ENCODE measurements around the gene NUCB1.
"Not testable (repeated sequence)": the region's sequence is repeated elsewhere in the genome, so short reads cannot be mapped to it uniquely, and the experiment has no call there.

The NUCB1 gene

GRCh38 chr19:48896191-48896720 is 3.9 kb upstream of the NUCB1 start:
- no peaks in the 10 kb centered on the region for H3K27me3 ChIP-seq (ENCODE audit: insufficient read depth, poor library complexity, severe bottlenecking)
- H3K4me1 ChIP-seq (ENCODE audit: insufficient read depth, poor library complexity, severe bottlenecking): no peaks in the 10 kb centered on the region
- no peak overlapping the region for H3K27ac ChIP-seq (ENCODE audit: poor library complexity, severe bottlenecking)
- no peak overlapping the region for H3K4me3 ChIP-seq (ENCODE audit: severe bottlenecking)
- no peak for TF ChIP-seq CTCF (IDR thresholded peaks at IDR 0.05; ENCODE audit: poor library complexity, severe bottlenecking)
- peaks cover 5% of the 10 kb centered on the region for H3K36me3 ChIP-seq (ENCODE audit: low read depth)
- ATAC-seq (ENCODE audit: low read depth): 0 out of 3 replicates have a peak, but pooled peaks have one; percentile 22
- no peak for DNase-seq (ENCODE audit: low spot score)
- H3K9me3 ChIP-seq (ENCODE audit: severe bottlenecking): no peaks in the 10 kb centered on the region

- no peak for ATAC-seq (ENCODE audit: low read depth)
- Histone ChIP-seq H3K27ac (ENCODE audit: poor library complexity, severe bottlenecking) (no peak overlapping the region), H3K9me3 (ENCODE audit: severe bottlenecking) (no peaks in the 10 kb centered on the region)
These were observed 2.9 kb upstream of the NUCB1 start for GRCh38 chr19:48897181-48897580.

GRCh38 chr19:48899386-48899749 is 744 bp upstream of the NUCB1 start:
- not testable (repeated sequence) for H3K9me3 ChIP-seq (ENCODE audit: severe bottlenecking); DNase-seq (ENCODE audit: low spot score); H3K27me3 ChIP-seq (ENCODE audit: insufficient read depth, poor library complexity, severe bottlenecking); ATAC-seq (ENCODE audit: low read depth); H3K4me1 ChIP-seq (ENCODE audit: insufficient read depth, poor library complexity, severe bottlenecking)
- H3K36me3 ChIP-seq (ENCODE audit: low read depth): peaks cover 13% of the 10 kb centered on the region
- H3K27ac ChIP-seq (ENCODE audit: poor library complexity, severe bottlenecking): peak overlapping the region; percentile 61
- peak overlapping the region; percentile 58 for H3K4me3 ChIP-seq (ENCODE audit: severe bottlenecking)

More at GRCh38 chr19:48897181-48897580, 2.9 kb upstream of the NUCB1 start:
- Histone ChIP-seq H3K27me3 (ENCODE audit: insufficient read depth, poor library complexity, severe bottlenecking) (no peaks in the 10 kb centered on the region), H3K4me1 (ENCODE audit: insufficient read depth, poor library complexity, severe bottlenecking) (no peaks in the 10 kb centered on the region), H3K4me3 (ENCODE audit: severe bottlenecking) (no peak overlapping the region), H3K36me3 (ENCODE audit: low read depth) (peaks cover 13% of the 10 kb centered on the region)
- DNase-seq (ENCODE audit: low spot score): no peak
- TF ChIP-seq CTCF (IDR thresholded peaks at IDR 0.05; ENCODE audit: poor library complexity, severe bottlenecking): no peak

GRCh38 chr19:48900477-48901406 is 630 bp downstream of the NUCB1 start:
- H3K27me3 ChIP-seq (ENCODE audit: insufficient read depth, poor library complexity, severe bottlenecking): no peaks in the 10 kb centered on the region
- no peaks in the 10 kb centered on the region for H3K4me1 ChIP-seq (ENCODE audit: insufficient read depth, poor library complexity, severe bottlenecking)
- peak overlapping the region; percentile 58 for H3K4me3 ChIP-seq (ENCODE audit: severe bottlenecking)
- no peak; the same call in 2 of the 3 replicates for ATAC-seq (ENCODE audit: low read depth)
- no peaks in the 10 kb centered on the region for H3K9me3 ChIP-seq (ENCODE audit: severe bottlenecking)
- TF ChIP-seq CTCF (IDR thresholded peaks at IDR 0.05; ENCODE audit: poor library complexity, severe bottlenecking): no peak
- H3K27ac ChIP-seq (ENCODE audit: poor library complexity, severe bottlenecking): peak overlapping the region; percentile 61
- no peak for DNase-seq (ENCODE audit: low spot score)
- H3K36me3 ChIP-seq (ENCODE audit: low read depth): peaks cover 25% of the 10 kb centered on the region

GRCh38 chr19:48902291-48902690 is 2.2 kb downstream of the NUCB1 start:
- not testable (repeated sequence) for H3K27ac ChIP-seq (ENCODE audit: poor library complexity, severe bottlenecking); ATAC-seq (ENCODE audit: low read depth); DNase-seq (ENCODE audit: low spot score); H3K27me3 ChIP-seq (ENCODE audit: insufficient read depth, poor library complexity, severe bottlenecking); H3K9me3 ChIP-seq (ENCODE audit: severe bottlenecking); H3K4me1 ChIP-seq (ENCODE audit: insufficient read depth, poor library complexity, severe bottlenecking); H3K4me3 ChIP-seq (ENCODE audit: severe bottlenecking)
- H3K36me3 ChIP-seq (ENCODE audit: low read depth): peaks cover 37% of the 10 kb centered on the region

GRCh38 chr19:48903788-48904187 is 3.7 kb downstream of the NUCB1 start:
- H3K27ac ChIP-seq (ENCODE audit: poor library complexity, severe bottlenecking); H3K27me3 ChIP-seq (ENCODE audit: insufficient read depth, poor library complexity, severe bottlenecking); H3K9me3 ChIP-seq (ENCODE audit: severe bottlenecking); ATAC-seq (ENCODE audit: low read depth); H3K4me3 ChIP-seq (ENCODE audit: severe bottlenecking); H3K4me1 ChIP-seq (ENCODE audit: insufficient read depth, poor library complexity, severe bottlenecking); DNase-seq (ENCODE audit: low spot score): not testable (repeated sequence)
- H3K36me3 ChIP-seq (ENCODE audit: low read depth): peaks cover 52% of the 10 kb centered on the region

Measured in RWPE2 (cell line).